Fibroblast of peridontal ligament (primary cell): ENCODE measurements around the gene RHOF.
"Not testable (repeated sequence)": the region's sequence is repeated elsewhere in the genome, so short reads cannot be mapped to it uniquely, and the experiment has no call there.

Source experiments
- DNase-seq: peaks from one replicate; pipeline ENCODE4 v3.0.0-alpha.2; 2010; ENCODE audit errors: extremely low read depth

Gene RHOF

GRCh38 chr12:121749267-121749666 lies 44.2 kb downstream of the RHOF start:
- no peak for DNase-seq

DNA sequence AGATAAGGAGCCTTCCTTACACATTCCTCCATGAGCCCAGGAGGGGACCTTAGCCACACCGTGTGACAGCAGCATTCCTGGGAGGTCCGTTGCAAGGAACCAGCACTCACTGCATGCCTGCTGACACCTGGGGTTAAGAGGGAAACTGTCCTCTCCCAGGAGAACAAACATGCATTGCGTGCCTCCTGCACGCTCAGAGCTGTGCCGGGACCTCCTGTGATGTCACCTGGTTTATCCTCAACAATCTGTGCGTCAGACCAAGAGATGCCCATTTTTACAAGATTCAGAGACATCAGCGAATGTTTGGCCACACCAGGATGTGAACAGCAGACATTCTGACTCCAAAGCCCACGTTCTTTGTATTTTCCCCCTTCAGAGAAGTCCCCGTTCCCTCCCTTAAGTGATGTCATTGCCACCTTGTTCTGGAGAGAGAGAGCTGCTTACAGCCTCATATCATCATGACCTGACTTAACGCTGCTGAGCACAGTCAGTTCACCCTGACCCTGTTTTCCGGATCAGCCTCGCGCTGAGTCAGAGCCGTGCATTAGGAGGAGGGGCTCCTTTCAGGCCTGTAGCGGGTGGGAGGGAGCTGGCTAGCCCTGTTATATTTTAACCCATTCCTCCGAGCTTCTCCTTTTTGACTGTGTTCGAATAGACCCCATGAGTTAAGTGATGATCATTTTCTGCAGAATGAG lies 44.8 kb downstream of the RHOF start:
- DNase-seq, result peak; percentile 67

DNA sequence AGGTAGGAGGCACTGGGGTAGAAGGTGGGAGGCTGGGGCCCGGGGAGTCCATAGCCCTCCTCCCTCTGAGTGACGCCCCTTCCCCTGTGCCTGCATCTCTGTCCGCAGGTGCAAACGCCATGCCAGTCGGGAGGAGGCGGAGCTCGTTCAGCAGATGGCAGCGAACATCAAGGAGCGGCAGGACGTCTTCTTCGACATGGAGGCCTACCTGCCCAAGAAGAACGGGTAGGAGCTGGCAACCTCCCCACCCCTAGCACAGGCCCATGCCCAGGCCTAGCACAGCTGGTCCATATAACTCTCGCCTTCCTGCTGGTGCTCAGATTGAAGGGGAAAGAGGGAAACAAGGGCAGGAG lies 45.3 kb downstream of the RHOF start:
- no peak for DNase-seq

GRCh38 chr12:121745545-121745944 lies 47.9 kb downstream of the RHOF start:
- not testable (repeated sequence) for DNase-seq

- DNase-seq, result no peak
These were observed 51.7 kb downstream of the RHOF start for GRCh38 chr12:121741743-121742142.

DNA sequence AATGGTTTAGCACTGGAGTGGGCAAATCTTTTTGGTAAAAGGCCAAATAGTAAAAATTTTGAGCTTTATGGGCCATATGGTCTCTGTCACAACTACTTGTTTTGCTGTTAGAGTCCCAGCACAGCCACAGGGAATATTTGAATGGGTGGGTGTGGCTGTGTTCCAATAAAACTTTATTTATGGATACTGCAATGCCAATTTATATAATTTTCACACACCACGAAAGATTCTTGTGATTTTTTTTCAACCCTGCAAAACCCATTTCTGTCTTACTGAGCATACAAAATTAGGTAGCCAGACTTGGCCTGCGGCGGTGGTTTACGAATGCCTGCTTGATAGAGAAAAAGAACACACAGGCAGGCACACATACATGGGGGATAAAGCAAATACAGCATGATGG lies 52.6 kb downstream of the RHOF start:
- no peak for DNase-seq

DNA sequence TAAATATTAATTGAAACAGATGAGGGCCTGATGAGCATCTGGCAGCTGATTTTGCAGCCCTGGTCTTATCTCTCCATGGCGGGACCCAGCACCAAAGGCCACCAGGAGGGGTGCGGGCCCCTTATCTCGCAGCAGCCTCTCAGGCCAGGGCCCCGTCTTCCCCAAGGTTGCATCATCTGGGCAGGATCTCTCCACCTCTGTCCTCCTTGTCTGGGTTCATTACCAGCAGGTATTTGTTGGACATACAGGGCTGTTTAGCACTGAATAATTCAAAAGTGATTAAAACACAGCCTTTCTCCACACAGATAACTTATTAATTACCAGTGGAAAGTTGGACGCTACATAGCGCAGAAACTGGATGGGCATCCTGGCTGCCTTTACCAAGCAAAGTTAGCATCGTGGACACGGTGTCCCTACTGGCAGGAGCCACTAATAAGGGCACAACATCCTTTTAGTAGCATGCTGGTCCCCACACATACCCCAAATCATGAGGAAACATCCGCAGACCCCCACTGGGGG lies 55.1 kb downstream of the RHOF start:
- no peak for DNase-seq

GRCh38 chr12:121733849-121734248 lies 59.6 kb downstream of the RHOF start:
- DNase-seq, result no peak

- no peak for DNase-seq
These were observed 62.0 kb downstream of the RHOF start for GRCh38 chr12:121731473-121731872.

DNA sequence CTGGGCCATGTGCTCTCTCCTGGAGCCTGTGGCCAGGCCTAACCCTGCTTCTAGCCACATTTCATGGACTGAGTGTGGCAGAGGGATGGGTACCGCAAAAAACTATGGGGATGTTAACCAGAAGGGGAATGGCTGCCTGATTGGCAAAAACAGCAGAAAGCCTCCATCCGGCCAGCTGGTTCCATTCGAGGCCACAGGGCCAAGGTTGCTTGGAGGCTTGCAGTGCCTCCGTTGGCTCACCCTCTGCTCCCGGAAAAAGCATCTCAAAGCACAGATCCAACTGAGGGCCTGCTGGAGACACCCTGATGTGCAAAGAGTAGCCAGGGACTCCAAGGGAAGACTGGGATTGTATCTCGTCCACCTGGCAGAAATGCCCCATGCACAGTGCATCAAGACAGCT lies 64.5 kb downstream of the RHOF start:
- no peak for DNase-seq
